ENCODE results near the gene ANXA6. TPM values are rescaled to one million over a fixed set of nuclear protein-coding genes. Genes with fewer than 3 reads are reported as not detected.

Gene ANXA6
- total RNA-seq, 1 experiment from 2014 or later, result 95.9 TPM

GRCh38 chr5:151150471-151151262 lies 6.9 kb downstream of the ANXA6 start:
- POLR2A ChIA-PET (ENCODE audit: low non-redundant PET), result interaction anchor here (0.5 kb wide), 1 partner anchor 170 kb away, joined by 4 read pairs; no protein-coding TSS in a partner anchor
- intact Hi-C loops (cut with micrococcal nuclease; ENCODE audit: unreplicated experiment), result loop anchor here (10.0 kb wide), 1 partner anchor 586 kb away; no protein-coding TSS in a partner anchor
- H3K9me3 ChIP-seq (ENCODE audit: low read depth, low read length, poor library complexity, severe bottlenecking), result no peaks in the 10 kb centered on the region
- TF ChIP-seq, protein P1, sequence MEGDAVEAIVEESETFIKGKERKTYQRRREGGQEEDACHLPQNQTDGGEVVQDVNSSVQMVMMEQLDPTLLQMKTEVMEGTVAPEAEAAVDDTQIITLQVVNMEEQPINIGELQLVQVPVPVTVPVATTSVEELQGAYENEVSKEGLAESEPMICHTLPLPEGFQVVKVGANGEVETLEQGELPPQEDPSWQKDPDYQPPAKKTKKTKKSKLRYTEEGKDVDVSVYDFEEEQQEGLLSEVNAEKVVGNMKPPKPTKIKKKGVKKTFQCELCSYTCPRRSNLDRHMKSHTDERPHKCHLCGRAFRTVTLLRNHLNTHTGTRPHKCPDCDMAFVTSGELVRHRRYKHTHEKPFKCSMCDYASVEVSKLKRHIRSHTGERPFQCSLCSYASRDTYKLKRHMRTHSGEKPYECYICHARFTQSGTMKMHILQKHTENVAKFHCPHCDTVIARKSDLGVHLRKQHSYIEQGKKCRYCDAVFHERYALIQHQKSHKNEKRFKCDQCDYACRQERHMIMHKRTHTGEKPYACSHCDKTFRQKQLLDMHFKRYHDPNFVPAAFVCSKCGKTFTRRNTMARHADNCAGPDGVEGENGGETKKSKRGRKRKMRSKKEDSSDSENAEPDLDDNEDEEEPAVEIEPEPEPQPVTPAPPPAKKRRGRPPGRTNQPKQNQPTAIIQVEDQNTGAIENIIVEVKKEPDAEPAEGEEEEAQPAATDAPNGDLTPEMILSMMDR (conservative IDR thresholded peaks at IDR 0.05; ENCODE audit: low read depth, low read length), result no peak
- TF ChIP-seq EZH2 (IDR thresholded peaks at IDR 0.05; ENCODE audit: borderline replicate concordance, low read depth, low read length, poor library complexity, severe bottlenecking), result no peak
- H3K36me3 ChIP-seq (ENCODE audit: insufficient read depth, low read length, poor library complexity, severe bottlenecking), result no peaks in the 10 kb centered on the region
- peaks cover 37% of the 10 kb centered on the region for H3K4me1 ChIP-seq (ENCODE audit: insufficient read depth, low read length, poor library complexity, severe bottlenecking)
- no peaks in the 10 kb centered on the region for H3K27me3 ChIP-seq (replicated peaks; ENCODE audit: insufficient read depth, low read depth, low read length, poor library complexity)
- no peak overlapping the region for H3K4me3 ChIP-seq (ENCODE audit: low read depth, low read length, poor library complexity, severe bottlenecking)
- BruUV-seq (replicated peaks), result no TSS peak
- CTCF ChIA-PET, result interaction anchor here (1.2 kb wide), 1 partner anchor 24 kb away, joined by 5 read pairs; no protein-coding TSS in a partner anchor
- peak; percentile 50 for DNase-seq (ENCODE audit: low spot score)
- peak overlapping the region; percentile 81 for H3K27ac ChIP-seq (ENCODE audit: low read depth, low read length, poor library complexity, severe bottlenecking)

GRCh38 chr5:151148583-151148982 lies 9.0 kb downstream of the ANXA6 start:
- intact Hi-C loops (cut with micrococcal nuclease; ENCODE audit: unreplicated experiment), result no loop called here
- peaks cover 25% of the 10 kb centered on the region for H3K4me1 ChIP-seq (ENCODE audit: insufficient read depth, low read length, poor library complexity, severe bottlenecking)
- no peak overlapping the region for H3K4me3 ChIP-seq (ENCODE audit: low read depth, low read length, poor library complexity, severe bottlenecking)
- ChIA-PET POLR2A (ENCODE audit: low non-redundant PET) (no interaction called here), CTCF (no interaction called here)
- no TSS peak for BruUV-seq (replicated peaks)
- TF ChIP-seq, protein P1 (conservative IDR thresholded peaks at IDR 0.05; ENCODE audit: low read depth, low read length), result no peak
- no peak for TF ChIP-seq EZH2 (IDR thresholded peaks at IDR 0.05; ENCODE audit: borderline replicate concordance, low read depth, low read length, poor library complexity, severe bottlenecking)
- H3K36me3 ChIP-seq (ENCODE audit: insufficient read depth, low read length, poor library complexity, severe bottlenecking), result no peaks in the 10 kb centered on the region
- no peaks in the 10 kb centered on the region for H3K27me3 ChIP-seq (replicated peaks; ENCODE audit: insufficient read depth, low read depth, low read length, poor library complexity)
- H3K9me3 ChIP-seq (ENCODE audit: low read depth, low read length, poor library complexity, severe bottlenecking), result no peaks in the 10 kb centered on the region
- no peak for DNase-seq (ENCODE audit: low spot score)
- no peak overlapping the region for H3K27ac ChIP-seq (ENCODE audit: low read depth, low read length, poor library complexity, severe bottlenecking)

DNA sequence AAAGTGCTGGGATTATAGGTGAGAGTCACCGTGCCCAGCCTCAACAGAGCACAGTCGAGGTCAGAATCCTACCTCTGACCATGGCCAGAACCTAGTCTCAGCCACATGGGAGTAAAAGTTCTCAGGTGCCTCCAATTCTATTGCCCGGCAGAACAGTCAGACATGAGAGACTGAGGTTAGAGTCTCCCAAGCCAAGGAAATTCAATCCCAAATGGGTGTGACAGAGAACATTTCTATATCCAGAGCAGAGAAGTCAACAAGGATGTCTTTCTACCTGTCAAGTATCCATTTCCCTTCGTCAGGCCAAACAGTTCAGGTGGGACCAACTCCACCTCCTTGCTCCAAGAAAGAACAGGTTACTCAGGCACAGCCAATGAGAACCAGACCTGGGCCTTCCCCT lies 10.5 kb downstream of the ANXA6 start:
- DNase-seq (ENCODE audit: low spot score), result no peak
- ChIA-PET POLR2A (ENCODE audit: low non-redundant PET) (no interaction called here), CTCF (no interaction called here)
- Histone ChIP-seq H3K27ac (ENCODE audit: low read depth, low read length, poor library complexity, severe bottlenecking) (no peak overlapping the region), H3K27me3 (replicated peaks; ENCODE audit: insufficient read depth, low read depth, low read length, poor library complexity) (no peaks in the 10 kb centered on the region), H3K4me1 (ENCODE audit: insufficient read depth, low read length, poor library complexity, severe bottlenecking) (peaks cover 25% of the 10 kb centered on the region), H3K36me3 (ENCODE audit: insufficient read depth, low read length, poor library complexity, severe bottlenecking) (no peaks in the 10 kb centered on the region), H3K4me3 (ENCODE audit: low read depth, low read length, poor library complexity, severe bottlenecking) (no peak overlapping the region), H3K9me3 (ENCODE audit: low read depth, low read length, poor library complexity, severe bottlenecking) (no peaks in the 10 kb centered on the region)
- BruUV-seq (replicated peaks), result no TSS peak
- no peak for TF ChIP-seq EZH2 (IDR thresholded peaks at IDR 0.05; ENCODE audit: borderline replicate concordance, low read depth, low read length, poor library complexity, severe bottlenecking)
- TF ChIP-seq, protein P1 (conservative IDR thresholded peaks at IDR 0.05; ENCODE audit: low read depth, low read length), result no peak
- intact Hi-C loops (cut with micrococcal nuclease; ENCODE audit: unreplicated experiment), result no loop called here

All from A673 (cell line).